ENCODE results near the gene CLRN2.
A peak's percentile ranks its signal among the peaks of the same experiment; 100 is the strongest.
"Not testable (repeated sequence)": the region's sequence is repeated elsewhere in the genome, so short reads cannot be mapped to it uniquely, and the experiment has no call there.

Gene CLRN2

DNA sequence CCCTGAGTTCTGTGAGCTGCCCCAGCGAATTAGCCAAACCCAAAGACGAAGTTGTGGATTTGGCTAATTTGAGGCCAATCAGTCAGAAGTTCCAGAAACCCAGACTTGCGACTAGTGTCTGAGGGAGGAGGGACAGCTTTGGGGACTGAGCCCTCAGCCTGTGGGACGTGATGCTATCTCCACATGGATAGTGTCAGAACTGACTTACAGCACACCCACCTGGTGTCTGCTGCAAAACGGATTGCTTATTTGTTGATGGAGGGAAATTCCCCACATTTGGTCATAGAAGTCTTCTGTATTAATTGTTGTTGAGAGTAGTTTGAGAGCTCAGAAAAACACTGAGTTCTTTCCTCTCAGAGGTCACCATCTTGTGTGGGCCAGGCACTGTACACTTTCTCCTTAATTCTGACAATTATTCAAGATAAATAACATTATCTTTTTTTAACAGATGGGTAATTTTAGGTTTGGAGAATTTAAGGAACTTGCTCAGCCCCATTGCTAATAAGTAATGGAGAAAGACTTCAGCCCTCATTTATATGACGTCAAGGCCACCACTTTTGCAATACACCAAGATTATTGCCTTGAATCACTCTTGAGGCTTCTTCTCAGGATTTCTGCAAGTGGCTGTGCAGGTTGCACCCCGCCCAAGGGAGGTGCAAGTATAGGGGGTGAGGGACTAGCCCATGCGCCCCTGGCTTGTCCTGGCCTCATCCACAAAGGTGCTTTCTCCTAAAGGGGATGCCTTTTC is 16.7 kb downstream of the CLRN2 start:
- peak in 1 of 42 donors; percentile 11 for DNase-seq
- intact Hi-C loops (cut with DNase I) = no loop called here

DNA sequence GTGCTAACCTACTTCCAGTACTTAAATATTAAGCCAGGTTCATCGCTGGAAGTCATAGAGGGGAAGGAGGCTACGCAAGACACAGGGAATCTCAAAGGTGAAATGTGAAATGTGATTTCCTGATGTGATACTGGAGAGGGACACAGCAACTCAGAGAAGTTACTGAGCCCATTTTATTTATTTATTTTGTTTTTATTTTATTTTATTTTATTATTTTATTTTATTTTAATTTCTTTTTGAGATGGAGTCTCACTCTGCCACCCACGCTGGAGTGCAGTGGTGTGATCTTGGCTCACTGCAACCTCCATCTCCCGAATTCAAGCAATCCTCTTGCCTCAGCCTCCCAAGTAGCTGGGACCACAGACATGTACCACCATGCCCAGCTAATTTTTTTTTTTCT is 19.7 kb downstream of the CLRN2 start:
- no peak for DNase-seq
- intact Hi-C loops (cut with DNase I) = no loop called here

DNA sequence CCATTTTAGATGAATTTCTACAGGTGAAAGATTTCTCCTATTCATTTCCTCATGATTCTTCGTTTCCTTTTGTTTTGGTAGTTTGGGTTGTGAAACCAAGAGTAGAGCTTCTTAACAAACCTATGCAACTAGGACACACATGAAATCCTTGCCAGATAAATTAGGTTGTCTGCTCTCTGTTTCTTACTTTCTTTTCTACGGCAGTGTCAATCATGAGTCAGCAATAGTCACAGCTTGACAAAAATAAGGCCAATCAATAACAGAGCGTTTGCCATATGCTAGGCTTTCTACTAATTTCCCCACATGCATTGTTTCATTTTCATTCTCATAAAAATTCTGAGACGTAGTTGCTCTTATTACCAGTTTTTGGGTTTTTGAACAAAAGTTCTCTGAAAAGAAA is 20.3 kb downstream of the CLRN2 start:
- DNase-seq = no peak
- intact Hi-C loops (cut with DNase I) = no loop called here

DNA sequence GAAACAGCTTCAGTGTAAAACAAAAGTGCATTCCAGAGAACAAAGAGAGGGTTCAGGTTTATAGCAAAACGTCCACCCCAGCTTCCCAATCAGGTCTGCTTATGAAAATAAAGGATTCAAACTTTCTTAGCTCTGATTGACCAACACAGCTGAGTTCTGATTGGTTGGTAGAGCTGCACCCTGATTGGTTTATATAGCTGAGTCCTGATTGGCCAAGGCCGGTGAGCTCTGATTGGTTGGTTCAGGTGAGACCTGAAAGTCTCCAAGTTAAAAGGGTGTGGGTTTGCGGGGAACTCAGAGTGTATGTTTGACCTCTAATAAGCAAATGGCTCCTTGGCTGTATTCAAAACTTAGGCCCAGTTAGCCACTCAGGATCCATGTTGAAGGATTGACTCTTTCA is 20.9 kb downstream of the CLRN2 start:
- intact Hi-C loops (cut with DNase I) = no loop called here
- DNase-seq = no peak

DNA sequence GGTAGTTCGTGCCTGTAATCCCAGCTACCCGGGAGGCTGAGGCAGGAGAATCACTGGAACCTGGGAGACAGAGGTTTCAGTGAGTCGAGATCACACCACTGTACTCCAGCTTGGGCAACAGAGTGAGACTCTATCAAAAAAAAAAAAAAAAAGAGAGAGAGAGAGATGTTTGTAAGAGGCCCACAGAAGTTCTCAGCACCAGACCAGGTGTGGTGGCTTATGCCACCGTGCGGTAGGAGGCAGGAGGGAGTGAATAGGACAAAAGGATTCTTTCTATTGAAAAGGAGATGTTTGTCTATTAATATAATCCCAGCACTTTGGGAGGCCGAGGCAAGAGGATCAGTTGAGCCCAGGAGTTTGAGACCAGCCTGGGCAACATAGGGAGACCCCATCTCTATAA is 22.1 kb downstream of the CLRN2 start:
- DNase-seq; intact Hi-C loops (cut with DNase I): not testable (repeated sequence)

DNA sequence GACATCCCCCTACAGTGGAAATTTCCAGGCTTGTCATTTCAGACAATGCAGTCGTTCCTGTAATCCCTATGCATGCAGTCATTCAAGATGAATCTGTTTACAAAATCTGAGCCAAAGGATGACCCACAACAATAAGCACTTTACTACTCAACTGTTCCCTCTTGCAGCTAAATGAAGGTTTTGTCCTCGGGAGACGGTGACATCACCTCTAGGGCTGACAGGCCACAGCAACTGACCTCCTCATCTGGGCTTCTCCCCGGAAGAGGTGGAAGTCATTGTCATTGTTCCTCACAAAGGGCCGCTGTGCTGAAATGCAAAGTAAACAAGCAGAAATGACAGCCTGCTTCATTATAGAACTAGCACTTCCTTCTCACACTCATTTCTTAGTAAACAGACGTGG is 29.2 kb downstream of the CLRN2 start:
- intact Hi-C loops (cut with DNase I) = loop anchor here (1.0 kb wide), 1 partner anchor 32 kb away; the partner anchor contains the start of gene QDPR
- peak; percentile 61 to 97 (median 90) for DNase-seq

DNA sequence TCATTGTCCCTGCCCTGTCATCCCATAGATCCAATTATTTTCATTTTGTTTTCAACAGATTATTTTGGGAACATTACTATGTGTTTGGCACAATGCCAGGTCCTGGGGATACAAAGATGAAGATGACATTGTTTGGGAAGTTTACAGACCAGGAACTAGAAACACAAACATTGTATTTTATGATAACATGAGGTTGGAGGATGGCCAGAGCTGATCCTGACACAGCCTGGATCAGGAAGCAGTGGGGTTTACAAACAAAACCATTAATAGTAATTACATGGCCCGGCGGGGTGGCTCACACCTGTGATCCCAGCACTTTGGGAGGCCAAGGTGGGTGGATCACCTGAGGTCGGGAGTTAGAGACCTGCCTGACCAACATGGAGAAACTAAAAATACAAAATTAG is 29.9 kb downstream of the CLRN2 start:
- intact Hi-C loops (cut with DNase I) = loop anchor here (1.0 to 5.0 kb wide), 2 partner anchors 33 to 92 kb away; partner anchors contain the start of gene QDPR

DNA sequence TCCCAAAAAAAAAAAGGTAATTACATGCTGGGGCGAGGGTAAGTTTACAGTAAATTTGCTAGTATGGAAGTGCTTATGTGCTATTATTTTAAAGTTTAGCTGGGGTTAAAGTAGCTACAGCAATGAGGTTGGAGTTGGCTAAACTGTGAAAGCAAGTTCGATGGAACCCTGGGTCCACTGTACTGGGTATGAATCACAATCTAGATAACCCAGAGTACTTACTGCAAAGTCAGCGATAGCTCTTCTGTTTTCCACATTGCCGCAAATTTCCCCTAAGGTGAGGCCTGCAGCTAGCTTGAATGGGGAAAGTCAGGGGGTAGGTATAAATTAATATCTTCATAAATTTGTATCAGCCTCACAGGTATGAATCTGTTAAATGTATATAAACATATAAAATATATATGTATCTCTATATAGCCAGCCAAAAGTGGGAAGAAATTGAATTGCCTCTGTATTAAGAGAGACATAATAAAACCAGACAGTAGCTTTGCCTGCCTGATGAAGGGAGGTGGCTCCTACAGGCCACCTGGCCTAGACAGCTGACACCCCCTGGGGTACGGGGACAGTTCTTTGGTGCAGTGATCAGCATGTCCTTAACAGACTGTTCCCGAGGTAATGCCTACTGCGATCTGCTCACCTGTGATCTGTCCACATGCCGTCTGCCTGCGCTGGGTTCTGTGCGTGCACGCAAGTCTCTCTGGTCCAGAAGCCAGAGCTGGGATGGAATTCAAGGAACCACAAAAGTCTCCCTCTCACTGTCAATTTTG is 30.6 kb downstream of the CLRN2 start:
- DNase-seq = no peak
- intact Hi-C loops (cut with DNase I) = loop anchor here (5.0 kb wide), 1 partner anchor 92 kb away; no protein-coding TSS in a partner anchor

More for the DNA sequence above, 29.9 kb downstream of the CLRN2 start:
- peak in 37 of 42 donors; percentile 14 to 91 (median 61) for DNase-seq

DNA sequence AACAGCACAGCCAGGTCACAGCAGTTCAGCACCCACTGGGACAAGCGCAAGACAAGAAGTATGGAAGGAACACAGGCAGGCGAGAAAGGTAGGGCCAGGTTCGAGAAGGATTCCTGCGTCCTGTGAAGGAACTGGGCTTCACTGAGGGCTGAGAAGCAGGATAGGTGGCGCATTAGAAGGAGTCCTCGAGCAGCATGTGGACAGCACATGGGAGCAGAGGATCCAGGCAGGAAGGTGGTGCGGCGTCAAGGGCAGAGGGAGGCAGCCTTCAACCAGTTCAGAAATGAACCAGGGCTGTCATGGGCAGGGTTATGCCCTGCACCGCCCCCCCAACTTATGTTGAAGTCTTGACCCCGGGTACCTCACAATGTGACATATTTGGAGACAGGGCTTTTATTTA is 31.3 kb downstream of the CLRN2 start:
- intact Hi-C loops (cut with DNase I) = loop anchor here (5.0 kb wide), 1 partner anchor 91 kb away; no protein-coding TSS in a partner anchor
- DNase-seq = no peak

DNA sequence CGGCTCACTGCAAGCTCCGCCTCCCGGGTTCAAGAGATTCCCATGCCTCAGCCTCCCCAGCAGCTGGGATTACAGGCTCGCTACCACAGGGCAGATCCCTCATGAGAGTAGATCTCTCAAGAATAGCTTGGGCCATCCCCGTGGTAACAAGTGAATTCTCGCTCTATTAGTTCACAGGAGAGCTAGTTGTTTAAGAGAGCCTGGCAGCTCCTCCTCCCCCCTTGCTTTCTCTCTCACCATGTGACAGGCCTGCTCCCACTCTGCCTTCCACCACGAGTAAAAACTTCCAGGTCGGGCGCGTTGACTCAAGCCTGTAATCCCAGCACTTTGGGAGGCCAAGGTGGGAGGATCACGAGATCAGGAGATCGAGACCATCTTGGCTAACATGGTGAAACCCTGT is 31.7 kb downstream of the CLRN2 start:
- intact Hi-C loops (cut with DNase I) = loop anchor here (5.0 kb wide), 1 partner anchor 91 kb away; no protein-coding TSS in a partner anchor
- DNase-seq = no peak

DNA sequence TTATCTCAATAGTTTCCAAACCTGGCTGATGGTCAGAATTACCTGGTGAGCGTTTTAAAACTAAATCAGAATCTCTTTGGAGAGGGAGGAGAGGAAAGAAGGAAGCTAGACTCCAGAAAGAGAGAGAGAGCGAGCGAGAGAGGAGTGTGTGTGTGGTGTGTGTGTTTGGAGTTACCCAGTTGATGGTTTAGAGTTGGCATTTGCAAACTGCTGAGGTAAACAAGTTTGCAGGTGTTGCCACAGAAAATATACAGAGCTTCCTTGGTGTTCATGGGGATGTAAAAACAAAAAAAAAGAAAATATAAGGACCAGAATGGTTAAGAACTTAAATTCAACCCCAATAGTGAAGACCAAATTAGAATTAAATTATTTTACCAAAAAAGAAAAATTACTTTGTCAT is 35.6 kb downstream of the CLRN2 start:
- DNase-seq = peak in 1 of 42 donors; percentile 1
- intact Hi-C loops (cut with DNase I) = loop anchor here (10.0 kb wide), 1 partner anchor 264 kb away; the partner anchor contains the start of genes DCAF16 and NCAPG

DNA sequence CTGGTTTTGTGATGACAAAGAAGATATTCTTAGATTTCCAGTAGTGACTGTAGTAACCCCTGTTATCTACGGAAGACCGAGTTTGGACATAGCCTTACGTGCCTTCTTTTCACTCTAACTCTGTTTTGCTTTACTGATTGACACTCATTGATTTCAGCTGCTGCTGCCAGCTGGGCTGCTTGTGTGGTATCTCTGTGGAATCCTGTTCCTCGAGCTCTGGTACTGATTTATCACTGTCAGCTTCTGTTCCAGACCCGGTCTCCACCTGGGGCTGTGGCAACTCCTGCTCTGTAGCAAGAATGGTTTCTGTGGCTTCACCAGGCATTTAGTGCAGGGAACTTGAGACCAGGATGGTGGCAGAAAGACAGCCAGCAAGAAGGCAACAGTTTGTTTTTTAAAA is 37.5 kb downstream of the CLRN2 start:
- intact Hi-C loops (cut with DNase I) = loop anchor here (10.0 kb wide), 1 partner anchor 262 kb away; the partner anchor contains the start of genes DCAF16 and NCAPG
- DNase-seq = peak in 1 of 42 donors; percentile 39

DNA sequence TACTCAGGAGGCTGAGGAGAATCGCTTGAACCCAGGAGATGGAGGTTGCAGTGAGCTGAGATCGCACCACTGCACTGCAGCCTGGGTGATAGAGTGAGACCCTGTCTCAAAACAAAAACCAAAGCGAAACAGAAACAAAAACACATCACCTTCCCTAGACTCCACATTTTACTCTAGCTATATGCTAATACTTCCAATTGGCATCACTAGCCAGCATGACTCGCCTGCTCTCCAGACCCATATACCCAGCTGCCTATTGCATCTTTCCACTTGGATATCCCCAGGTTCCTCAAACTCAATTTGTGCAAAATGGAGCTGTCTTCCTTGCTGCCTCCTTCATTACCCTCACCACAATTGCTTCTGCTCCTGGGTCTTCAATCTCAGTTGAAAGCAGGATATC is 39.6 kb downstream of the CLRN2 start:
- intact Hi-C loops (cut with DNase I) = loop anchor here (10.0 kb wide), 1 partner anchor 260 kb away; the partner anchor contains the start of genes DCAF16 and NCAPG
- DNase-seq = no peak

DNA sequence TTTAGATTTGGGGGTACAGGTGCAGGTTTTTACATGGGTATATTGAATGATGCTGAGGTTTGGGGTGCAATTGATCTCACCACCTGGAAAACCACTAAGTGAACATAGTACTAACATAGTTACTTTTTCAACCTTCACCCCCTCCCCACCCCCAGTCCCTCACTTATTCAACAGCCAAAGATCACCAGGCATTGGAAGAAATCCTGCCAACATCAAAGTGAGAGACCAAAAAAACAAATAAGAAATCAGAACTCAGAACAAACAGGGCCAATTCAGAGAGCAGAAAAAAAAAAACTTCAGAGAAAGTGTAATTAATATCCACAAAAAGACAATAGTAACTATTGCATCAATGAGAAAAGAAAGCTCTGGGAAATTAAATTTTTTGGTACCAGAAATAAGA is 41.5 kb downstream of the CLRN2 start:
- no peak for DNase-seq
- intact Hi-C loops (cut with DNase I) = loop anchor here (10.0 kb wide), 1 partner anchor 258 kb away; the partner anchor contains the start of genes DCAF16 and NCAPG

DNA sequence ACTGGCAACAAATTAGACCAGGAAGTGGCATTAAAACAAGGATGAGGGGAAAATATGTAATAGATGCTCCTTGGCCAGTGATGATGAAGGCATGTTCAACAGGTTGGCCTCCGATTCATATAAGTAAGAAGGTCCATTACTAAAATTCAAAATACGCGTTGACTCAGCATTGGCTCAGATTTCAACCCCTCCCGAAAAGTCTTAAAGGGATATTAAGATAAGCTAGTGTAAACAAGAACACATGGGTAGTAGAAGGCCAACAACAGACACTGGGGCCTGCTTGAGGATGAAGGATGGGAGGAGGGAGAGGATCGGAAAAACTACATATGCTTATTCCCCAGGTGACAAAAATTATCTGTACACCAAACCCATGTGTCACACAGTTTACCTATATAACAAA is 42.9 kb downstream of the CLRN2 start:
- intact Hi-C loops (cut with DNase I) = loop anchor here (10.0 kb wide), 1 partner anchor 257 kb away; the partner anchor contains the start of genes DCAF16 and NCAPG

DNA sequence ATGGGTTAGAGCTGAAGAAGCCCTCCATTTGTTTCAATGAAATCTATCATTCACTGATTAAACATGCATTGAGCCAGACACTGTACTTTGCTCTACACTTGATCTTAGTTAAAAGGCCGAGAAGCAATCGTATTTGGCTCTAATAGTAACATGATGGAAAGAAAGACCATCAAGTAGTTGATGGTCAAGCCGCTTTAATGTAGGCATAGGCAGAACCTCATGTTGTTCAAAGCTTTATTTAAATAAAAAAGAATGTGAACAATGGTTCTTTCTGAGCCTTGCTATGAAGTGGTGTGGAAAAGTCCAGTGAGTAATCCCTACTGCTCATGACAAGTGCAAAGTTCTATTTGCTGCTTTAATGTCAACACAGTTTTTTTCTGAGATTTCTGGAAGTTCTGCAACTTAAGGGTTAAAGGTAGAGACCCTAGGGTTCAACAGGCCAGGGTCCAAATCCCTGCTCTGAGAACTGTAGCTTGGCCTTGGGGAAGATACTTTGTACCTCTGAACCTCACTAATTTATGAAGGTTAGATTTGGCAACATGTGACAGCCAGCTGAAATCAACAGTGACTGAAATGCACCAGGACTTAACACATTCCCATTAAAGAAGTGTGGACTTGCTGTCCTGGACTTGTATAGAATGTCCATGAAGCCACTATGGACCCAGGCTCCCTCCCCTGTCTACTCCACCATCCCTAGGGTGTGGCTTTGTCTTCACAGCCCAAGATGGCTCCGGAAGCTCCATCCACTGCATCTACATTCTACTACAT is 44.2 kb downstream of the CLRN2 start:
- DNase-seq = no peak
- intact Hi-C loops (cut with DNase I) = loop anchor here (10.0 kb wide), 1 partner anchor 256 kb away; the partner anchor contains the start of genes DCAF16 and NCAPG

More for the DNA sequence above, 42.9 kb downstream of the CLRN2 start:
- no peak for DNase-seq

DNA sequence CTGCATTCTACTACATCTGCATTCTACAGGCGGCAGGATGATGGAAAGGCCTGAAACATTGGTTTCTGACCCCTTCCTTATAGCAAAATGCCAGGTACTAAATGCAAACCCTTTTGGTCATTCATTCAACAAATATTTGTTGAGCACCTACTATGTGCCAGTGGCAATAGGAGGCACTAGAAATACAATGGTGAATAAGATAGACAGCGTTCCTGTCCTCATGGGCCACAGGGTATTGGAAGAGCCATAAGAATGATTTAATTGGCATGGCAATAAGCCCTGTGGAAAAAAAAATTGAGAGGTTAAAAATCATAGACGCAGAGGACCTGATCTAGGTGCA is 44.7 kb downstream of the CLRN2 start:
- no peak for DNase-seq
- intact Hi-C loops (cut with DNase I) = loop anchor here (10.0 kb wide), 1 partner anchor 255 kb away; the partner anchor contains the start of genes DCAF16 and NCAPG

DNA sequence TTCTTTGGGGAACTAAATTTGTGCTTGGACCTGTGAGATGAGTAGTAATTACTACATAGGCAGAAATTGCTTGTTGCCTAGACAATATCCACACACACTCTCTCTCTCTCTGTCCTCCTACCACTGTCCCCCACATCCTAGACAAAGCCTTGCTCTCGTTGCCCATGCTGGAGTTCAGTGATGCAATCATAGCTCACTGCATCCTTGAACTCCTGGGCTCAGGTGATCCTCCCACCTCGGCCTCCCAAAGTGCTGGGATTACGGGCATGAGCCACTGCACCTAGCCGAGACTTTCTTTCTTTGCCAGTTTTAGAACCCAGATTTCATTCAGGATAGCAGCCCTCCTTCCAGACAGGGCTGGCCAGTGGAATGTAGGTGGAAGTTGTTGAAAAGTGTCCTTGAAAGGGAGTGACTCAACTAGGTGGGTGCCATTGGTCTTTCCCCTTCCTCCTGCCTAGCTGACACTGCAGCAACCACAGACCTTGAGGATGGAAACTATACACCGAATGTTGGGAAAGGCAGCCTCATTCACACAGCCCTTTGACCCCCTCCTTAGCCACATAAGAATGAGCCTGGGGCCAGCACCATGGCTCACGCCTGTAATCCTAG is 45.2 kb downstream of the CLRN2 start:
- DNase-seq = no peak
- intact Hi-C loops (cut with DNase I) = no loop called here

Data from head of caudate nucleus (tissue), 42 donors.